ENCODE data around the gene ZNF680. TPM values are rescaled to one million over a fixed set of nuclear protein-coding genes. Genes with fewer than 3 reads are reported as not detected.

ZNF680 gene
- total RNA-seq, 2 experiments from 2014 or later: 12.9 to 13.1 TPM

GRCh38 chr7:64494912-64495461 lies 67.9 kb downstream of the ZNF680 start:
- H3K27me3 Mint-ChIP-seq (ENCODE audit: low read depth): no peaks in the 10 kb centered on the region
- no peak overlapping the region for H3K27ac Mint-ChIP-seq
- DNase-seq (no peak), ATAC-seq (no peak)
- H3K4me1 Mint-ChIP-seq (ENCODE audit: low read depth): no peaks in the 10 kb centered on the region
- no peaks in the 10 kb centered on the region for H3K36me3 Mint-ChIP-seq (ENCODE audit: low read depth)
- ChIA-PET CTCF (no interaction called here), POLR2A (no interaction called here)
- H3K9me3 Mint-ChIP-seq (ENCODE audit: insufficient read depth): peaks cover 27% of the 10 kb centered on the region
- no peak overlapping the region for H3K4me3 Mint-ChIP-seq

GRCh38 chr7:64485623-64486022 lies 77.2 kb downstream of the ZNF680 start:
- H3K27ac Mint-ChIP-seq: no peak overlapping the region
- no peaks in the 10 kb centered on the region for H3K27me3 Mint-ChIP-seq (ENCODE audit: low read depth)
- ChIA-PET CTCF (no interaction called here), POLR2A (no interaction called here)
- ATAC-seq (no peak), DNase-seq (no peak)
- no peak overlapping the region for H3K4me3 Mint-ChIP-seq
- peaks cover 31% of the 10 kb centered on the region for H3K9me3 Mint-ChIP-seq (ENCODE audit: insufficient read depth)
- no peaks in the 10 kb centered on the region for H3K36me3 Mint-ChIP-seq (ENCODE audit: low read depth)
- H3K4me1 Mint-ChIP-seq (ENCODE audit: low read depth): no peaks in the 10 kb centered on the region

Other genes with a start within 250 kb of the ZNF680 start
- gene ZNF736, start 249.1 kb downstream of the ZNF680 start, total RNA-seq: 10 to 100 TPM; 26.0 to 27.4 TPM
- 10 to 100 TPM; 20.2 to 21.7 TPM for gene ZNF107, start 103.1 kb upstream of the ZNF680 start, total RNA-seq
- gene ZNF138, start 231.4 kb upstream of the ZNF680 start, total RNA-seq: 10 to 100 TPM; 10.9 to 11.7 TPM